SK-N-DZ (cell line): ENCODE results near the gene AFAP1.
"Not testable (repeated sequence)": the region's sequence is repeated elsewhere in the genome, so short reads cannot be mapped to it uniquely, and the experiment has no call there.

Experiments used
- DNase-seq: peaks from one replicate; pipeline ENCODE4 v3.0.0-alpha.2; 2015; ENCODE audit warnings: low spot score

AFAP1 gene

GRCh38 chr4:7947927-7948326 is 8.3 kb upstream of the AFAP1 start:
- DNase-seq = no peak

- DNase-seq = no peak
Measured at GRCh38 chr4:7945709-7946380, 6.2 kb upstream of the AFAP1 start.

GRCh38 chr4:7944599-7945220 is 5.0 kb upstream of the AFAP1 start:
- no peak for DNase-seq

GRCh38 chr4:7943688-7944087 is 4.0 kb upstream of the AFAP1 start:
- not testable (repeated sequence) for DNase-seq

- DNase-seq = no peak
Measured at GRCh38 chr4:7943211-7943610, 3.5 kb upstream of the AFAP1 start.

GRCh38 chr4:7941965-7942496 is 2.4 kb upstream of the AFAP1 start:
- no peak for DNase-seq

- no peak for DNase-seq
Measured at GRCh38 chr4:7941111-7941964, 1.7 kb upstream of the AFAP1 start.

GRCh38 chr4:7938609-7939376 is 868 bp downstream of the AFAP1 start:
- peak; percentile 26 for DNase-seq

- DNase-seq = no peak
Measured at GRCh38 chr4:7938266-7938608, 1.4 kb downstream of the AFAP1 start.

- DNase-seq = no peak
Measured at GRCh38 chr4:7937006-7937405, 2.7 kb downstream of the AFAP1 start.

- DNase-seq = no peak
Measured at GRCh38 chr4:7933651-7934510, 5.8 kb downstream of the AFAP1 start.

GRCh38 chr4:7932287-7932686 is 7.4 kb downstream of the AFAP1 start:
- DNase-seq = no peak

- no peak for DNase-seq
Measured at GRCh38 chr4:7929118-7929951, 10.3 kb downstream of the AFAP1 start.

GRCh38 chr4:7928711-7929110 is 10.9 kb downstream of the AFAP1 start:
- DNase-seq = no peak

- no peak for DNase-seq
Measured at GRCh38 chr4:7926822-7927221, 12.8 kb downstream of the AFAP1 start.

GRCh38 chr4:7924570-7924969 is 15.1 kb downstream of the AFAP1 start:
- DNase-seq = no peak

- no peak for DNase-seq
Measured at GRCh38 chr4:7924163-7924562, 15.5 kb downstream of the AFAP1 start.

GRCh38 chr4:7922466-7922865 is 17.2 kb downstream of the AFAP1 start:
- DNase-seq = no peak

- DNase-seq = no peak
Measured at GRCh38 chr4:7918981-7919380, 20.7 kb downstream of the AFAP1 start.

- DNase-seq = not testable (repeated sequence)
Measured at GRCh38 chr4:7918187-7918586, 21.5 kb downstream of the AFAP1 start.
